WERI-Rb-1 (cell line): ENCODE measurements around the gene OPN4.

ENCODE experiments used
- DNase-seq: peaks from one replicate; pipeline ENCODE4 v3.0.0-alpha.2; 2020
- H3K27ac ChIP-seq: fragments of 250-450 bp; sonication (Bioruptor Pico); 2 replicates; pipeline ENCODE4 v1.5.1; 2020; ENCODE audit warnings: mild to moderate bottlenecking, moderate library complexity
- H3K27me3 ChIP-seq: fragments of 250-450 bp; sonication (Bioruptor Pico); 2 replicates; pipeline ENCODE4 v1.5.1; 2021; ENCODE audit warnings: mild to moderate bottlenecking, low read depth, moderate library complexity; ENCODE audit not compliant: insufficient read depth, severe bottlenecking
- H3K36me3 ChIP-seq: fragments of 250-450 bp; sonication (Bioruptor Pico); 2 replicates; pipeline ENCODE4 v1.5.1; 2020; ENCODE audit warnings: mild to moderate bottlenecking, moderate library complexity
- H3K4me3 ChIP-seq: 2 replicates; pipeline ENCODE4 v1.5.1; 2011; ENCODE audit warnings: low read depth, mild to moderate bottlenecking, control low read depth, low read length
- H3K9me3 ChIP-seq: fragments of 250-450 bp; sonication (Bioruptor Pico); 2 replicates; pipeline ENCODE4 v1.5.1; 2021; ENCODE audit warnings: mild to moderate bottlenecking, moderate library complexity; ENCODE audit not compliant: severe bottlenecking
- TF ChIP-seq, protein P1 (sequence below): IDR thresholded peaks from 2 replicates; pipeline ENCODE4 v1.5.1; 2011; ENCODE audit warnings: low read depth, mild to moderate bottlenecking, control low read depth, inconsistent platforms, low read length

The OPN4 gene, protein sequence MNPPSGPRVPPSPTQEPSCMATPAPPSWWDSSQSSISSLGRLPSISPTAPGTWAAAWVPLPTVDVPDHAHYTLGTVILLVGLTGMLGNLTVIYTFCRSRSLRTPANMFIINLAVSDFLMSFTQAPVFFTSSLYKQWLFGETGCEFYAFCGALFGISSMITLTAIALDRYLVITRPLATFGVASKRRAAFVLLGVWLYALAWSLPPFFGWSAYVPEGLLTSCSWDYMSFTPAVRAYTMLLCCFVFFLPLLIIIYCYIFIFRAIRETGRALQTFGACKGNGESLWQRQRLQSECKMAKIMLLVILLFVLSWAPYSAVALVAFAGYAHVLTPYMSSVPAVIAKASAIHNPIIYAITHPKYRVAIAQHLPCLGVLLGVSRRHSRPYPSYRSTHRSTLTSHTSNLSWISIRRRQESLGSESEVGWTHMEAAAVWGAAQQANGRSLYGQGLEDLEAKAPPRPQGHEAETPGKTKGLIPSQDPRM

DNA sequence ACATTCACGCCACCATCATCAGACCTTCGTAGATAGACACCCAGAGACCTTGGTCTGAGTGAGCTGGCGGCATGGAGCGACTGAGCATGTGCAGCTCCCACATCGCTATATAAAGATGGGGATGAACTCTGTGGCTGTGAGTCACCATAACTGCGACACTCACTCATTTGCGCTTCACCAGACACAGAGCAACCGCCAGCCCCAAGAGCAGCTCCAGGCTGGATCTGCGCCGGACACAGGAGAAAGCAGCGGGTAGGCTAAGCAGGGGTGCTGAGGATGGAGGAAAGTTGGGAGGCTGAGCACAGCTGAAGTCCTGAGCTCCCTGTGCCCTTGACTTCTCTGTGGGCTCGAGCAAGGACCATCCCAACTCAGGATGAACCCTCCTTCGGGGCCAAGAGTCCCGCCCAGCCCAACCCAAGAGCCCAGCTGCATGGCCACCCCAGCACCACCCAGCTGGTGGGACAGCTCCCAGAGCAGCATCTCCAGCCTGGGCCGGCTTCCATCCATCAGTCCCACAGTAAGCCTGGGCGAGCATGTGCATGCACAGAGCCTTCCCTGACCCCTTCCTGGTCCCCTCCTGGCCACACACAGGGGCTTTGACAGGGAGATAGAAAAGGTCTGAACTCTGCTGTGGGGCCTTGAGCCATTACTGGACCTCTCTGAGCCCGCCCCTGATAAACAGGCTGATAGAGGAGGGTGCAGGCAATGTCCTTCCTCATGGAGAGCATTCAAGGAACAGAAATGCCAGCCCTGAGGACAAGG is at the start of gene OPN4:
TSS of gene OPN4 (plus strand) at position 137 of the 762 bp plus-strand sequence. CDS start at position 374, 237 bp downstream.
- Histone ChIP-seq H3K27ac (no peak within 1 kb of the TSS), H3K27me3 (no peaks in the 10 kb centered on the region), H3K4me3 (no peak within 1 kb of the TSS), H3K9me3 (no peaks in the 10 kb centered on the region), H3K36me3 (no peaks in the 10 kb centered on the region)
- TF ChIP-seq, protein P1, sequence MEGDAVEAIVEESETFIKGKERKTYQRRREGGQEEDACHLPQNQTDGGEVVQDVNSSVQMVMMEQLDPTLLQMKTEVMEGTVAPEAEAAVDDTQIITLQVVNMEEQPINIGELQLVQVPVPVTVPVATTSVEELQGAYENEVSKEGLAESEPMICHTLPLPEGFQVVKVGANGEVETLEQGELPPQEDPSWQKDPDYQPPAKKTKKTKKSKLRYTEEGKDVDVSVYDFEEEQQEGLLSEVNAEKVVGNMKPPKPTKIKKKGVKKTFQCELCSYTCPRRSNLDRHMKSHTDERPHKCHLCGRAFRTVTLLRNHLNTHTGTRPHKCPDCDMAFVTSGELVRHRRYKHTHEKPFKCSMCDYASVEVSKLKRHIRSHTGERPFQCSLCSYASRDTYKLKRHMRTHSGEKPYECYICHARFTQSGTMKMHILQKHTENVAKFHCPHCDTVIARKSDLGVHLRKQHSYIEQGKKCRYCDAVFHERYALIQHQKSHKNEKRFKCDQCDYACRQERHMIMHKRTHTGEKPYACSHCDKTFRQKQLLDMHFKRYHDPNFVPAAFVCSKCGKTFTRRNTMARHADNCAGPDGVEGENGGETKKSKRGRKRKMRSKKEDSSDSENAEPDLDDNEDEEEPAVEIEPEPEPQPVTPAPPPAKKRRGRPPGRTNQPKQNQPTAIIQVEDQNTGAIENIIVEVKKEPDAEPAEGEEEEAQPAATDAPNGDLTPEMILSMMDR = no peak
- no peak for DNase-seq

DNA sequence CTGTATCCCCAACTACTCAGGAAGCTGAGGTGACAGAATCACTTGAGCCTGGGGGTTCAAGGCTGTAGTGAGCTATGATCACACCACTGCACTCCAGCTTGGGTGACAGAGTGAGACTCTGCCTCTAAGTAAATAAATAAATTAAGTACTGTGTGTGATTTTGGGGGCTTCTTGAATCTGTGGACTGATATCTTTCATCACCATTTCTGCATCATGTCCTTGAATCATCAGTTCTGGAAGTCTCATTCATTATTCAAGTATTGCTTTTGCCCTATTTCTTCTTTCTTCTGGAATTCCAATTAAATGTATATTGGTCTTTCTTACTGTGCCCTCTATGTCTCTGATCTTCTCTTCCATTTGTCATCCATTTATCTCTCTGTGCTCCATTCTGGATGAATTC is 46.7 kb upstream of the OPN4 start:
- DNase-seq = no peak

DNA sequence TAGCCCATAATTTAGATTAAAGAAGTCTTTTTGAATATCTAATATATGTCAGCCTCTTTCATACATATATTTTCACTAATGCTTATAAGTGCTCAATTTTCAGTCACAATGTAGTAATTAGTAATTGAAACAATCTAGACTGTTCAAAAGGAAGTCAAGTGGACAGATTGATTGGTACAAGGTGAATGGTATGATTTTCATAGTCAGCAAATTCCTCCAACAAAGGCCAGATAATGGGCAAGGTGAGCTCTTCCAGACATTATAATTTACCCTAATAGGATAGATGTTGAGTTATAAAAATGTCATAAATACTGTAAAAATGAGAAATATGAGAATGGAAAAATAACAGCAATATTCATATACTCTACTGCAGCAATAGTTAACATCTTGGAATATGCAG is 44.4 kb upstream of the OPN4 start:
- Histone ChIP-seq H3K27ac (no peak overlapping the region; the same call in 1 of the 2 replicates), H3K4me3 (no peak overlapping the region), H3K27me3 (no peaks in the 10 kb centered on the region), H3K36me3 (no peaks in the 10 kb centered on the region), H3K9me3 (peaks cover 9% of the 10 kb centered on the region)
- TF ChIP-seq, protein P1 = no peak
- no peak for DNase-seq

More for the DNA sequence above, 46.7 kb upstream of the OPN4 start:
- no peaks in the 10 kb centered on the region for H3K36me3 ChIP-seq
- H3K27me3 ChIP-seq = no peaks in the 10 kb centered on the region
- H3K27ac ChIP-seq = no peak overlapping the region
- TF ChIP-seq, protein P1 = no peak
- H3K9me3 ChIP-seq = peaks cover 9% of the 10 kb centered on the region
- no peak overlapping the region for H3K4me3 ChIP-seq

DNA sequence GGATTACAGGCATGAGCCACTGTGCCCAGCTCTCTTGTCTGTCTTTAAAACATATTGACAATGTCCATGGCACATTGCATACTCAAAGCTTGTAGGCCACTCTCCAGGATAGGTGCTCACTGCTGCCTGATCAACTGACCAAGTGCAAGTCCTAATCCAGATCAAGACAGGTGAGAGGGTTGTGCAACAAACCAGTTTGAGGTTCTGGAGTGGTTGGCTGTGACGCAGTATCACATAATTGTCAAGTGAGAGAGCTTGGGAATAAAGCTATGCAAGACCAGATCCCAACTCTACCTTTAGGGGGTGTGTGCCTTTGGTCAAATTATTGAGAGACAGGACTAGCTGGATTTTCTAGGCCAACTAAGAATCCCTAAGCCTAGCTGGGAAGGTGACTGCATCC is 43.0 kb upstream of the OPN4 start:
- no peak overlapping the region for H3K4me3 ChIP-seq
- H3K36me3 ChIP-seq = no peaks in the 10 kb centered on the region
- H3K27ac ChIP-seq = no peak overlapping the region
- DNase-seq = no peak
- TF ChIP-seq, protein P1 = no peak
- H3K9me3 ChIP-seq = peaks cover 9% of the 10 kb centered on the region
- no peaks in the 10 kb centered on the region for H3K27me3 ChIP-seq

DNA sequence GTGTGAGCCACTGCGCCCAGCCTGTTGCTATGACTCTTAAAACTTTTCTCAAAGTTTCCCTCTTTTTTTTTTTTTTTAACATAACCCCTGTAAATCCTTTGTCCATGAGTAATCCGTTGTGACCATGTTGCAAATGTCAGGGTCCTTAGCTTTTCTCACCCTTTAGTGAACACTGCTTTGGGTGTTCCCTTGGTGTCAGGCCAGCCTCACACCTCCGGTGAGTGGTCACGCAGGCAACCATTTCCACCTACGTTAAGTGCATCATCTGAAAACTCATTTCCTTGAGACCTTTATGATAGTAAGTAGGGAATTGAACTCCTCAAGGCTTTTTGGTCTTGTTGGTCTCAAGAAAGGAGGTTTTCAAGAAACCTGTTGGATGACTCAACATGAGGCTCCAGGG is 41.3 kb upstream of the OPN4 start:
- no peak overlapping the region for H3K27ac ChIP-seq
- no peak for DNase-seq

More for the DNA sequence above, 41.3 kb upstream of the OPN4 start:
- H3K36me3 ChIP-seq = no peaks in the 10 kb centered on the region
- H3K27me3 ChIP-seq = no peaks in the 10 kb centered on the region
- TF ChIP-seq, protein P1 = no peak
- peaks cover 13% of the 10 kb centered on the region for H3K9me3 ChIP-seq
- no peak overlapping the region for H3K4me3 ChIP-seq
